GM19455 (cell line): ENCODE measurements around the gene TEX22.
"Not testable (repeated sequence)": the region's sequence is repeated elsewhere in the genome, so short reads cannot be mapped to it uniquely, and the experiment has no call there.

Source experiments
- ATAC-seq: cut with Tn5 transposase; IDR thresholded peaks from one replicate; pipeline ENCODE4 v1.9.1; 2021; ENCODE audit not compliant: unreplicated experiment

Gene TEX22, protein sequence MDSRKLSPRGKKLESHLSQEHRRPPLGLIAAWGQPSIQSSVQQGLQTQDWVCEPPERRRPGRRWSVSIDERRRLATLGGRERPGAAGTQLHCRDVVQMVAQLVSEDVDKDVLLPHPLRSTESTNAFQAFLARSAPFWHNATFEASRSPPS

DNA sequence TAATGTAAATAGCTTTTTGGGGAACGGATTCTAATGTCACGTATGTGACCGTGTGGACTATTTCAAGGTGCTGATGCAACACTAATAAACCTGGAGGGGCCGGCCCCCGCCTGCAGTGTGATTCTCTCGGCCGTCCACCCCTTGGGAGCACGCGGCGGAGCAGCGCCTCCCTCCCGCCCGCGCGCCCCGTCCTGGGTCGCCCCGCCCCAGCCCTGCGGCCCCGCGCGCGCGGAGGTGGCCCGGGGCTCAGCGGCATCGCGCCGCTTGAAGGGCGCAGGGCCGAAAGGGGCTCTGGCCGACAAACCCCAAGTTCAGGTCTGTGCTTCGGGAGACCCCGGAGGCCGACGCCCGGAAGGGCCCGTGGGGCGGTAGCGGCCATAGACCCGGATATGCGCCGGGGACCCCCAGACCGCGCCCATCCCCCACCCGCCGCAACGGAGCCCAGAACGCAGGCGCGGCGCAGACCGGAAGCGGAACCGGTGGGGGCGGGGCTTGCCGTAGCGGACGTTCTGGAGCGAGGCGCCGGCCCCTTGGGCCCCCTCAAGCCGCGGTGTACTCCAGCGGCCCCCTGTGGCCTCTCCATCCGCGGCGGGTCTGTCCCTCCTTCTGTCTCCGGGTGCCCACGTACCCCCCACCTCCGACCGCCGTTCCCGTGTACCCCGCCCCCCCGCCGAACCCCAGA, at the start of gene TEX22:
TEX22 (plus strand) TSS at position 495 of the 682 bp plus-strand sequence. CDS start 803 bp downstream, outside the sequence.
- ATAC-seq = peak; percentile 74

DNA sequence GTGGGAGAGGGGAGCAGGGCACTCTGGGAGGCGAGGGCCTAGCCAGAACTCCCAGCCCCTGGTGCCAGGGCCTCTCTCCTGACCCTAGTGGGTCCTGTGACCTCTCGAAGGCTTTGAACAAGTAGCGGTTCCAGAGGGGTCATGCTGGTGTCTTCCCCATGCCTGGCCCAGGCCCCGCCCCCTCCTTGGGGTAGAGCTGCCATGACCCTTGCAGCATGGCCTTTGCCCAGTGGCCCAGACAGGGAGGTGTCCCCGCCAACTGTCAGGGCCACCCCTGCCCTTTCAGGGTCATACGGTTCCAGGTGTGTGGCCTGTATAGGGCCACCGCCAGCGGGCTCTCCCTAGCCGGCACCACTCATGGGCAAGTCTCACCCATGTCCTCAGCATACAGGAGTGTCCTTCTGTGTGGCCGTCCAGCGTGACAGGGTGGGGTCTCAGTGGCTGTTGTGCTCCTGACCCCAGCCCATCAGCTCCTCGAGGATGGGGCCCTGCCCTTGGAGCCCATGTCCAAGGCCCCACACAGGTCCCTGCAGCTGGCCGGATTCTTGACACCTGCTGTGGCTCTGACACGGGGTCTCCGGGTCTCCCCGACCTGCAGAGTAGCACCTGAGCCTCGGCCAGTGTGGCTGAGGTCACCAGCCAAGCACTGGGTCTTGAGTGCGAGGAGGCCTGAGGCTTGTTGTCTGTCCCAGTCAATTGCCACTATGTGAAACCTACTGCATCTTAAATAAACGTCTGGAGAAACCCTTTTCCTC, 49.2 kb upstream of the TEX22 start:
- ATAC-seq = no peak

DNA sequence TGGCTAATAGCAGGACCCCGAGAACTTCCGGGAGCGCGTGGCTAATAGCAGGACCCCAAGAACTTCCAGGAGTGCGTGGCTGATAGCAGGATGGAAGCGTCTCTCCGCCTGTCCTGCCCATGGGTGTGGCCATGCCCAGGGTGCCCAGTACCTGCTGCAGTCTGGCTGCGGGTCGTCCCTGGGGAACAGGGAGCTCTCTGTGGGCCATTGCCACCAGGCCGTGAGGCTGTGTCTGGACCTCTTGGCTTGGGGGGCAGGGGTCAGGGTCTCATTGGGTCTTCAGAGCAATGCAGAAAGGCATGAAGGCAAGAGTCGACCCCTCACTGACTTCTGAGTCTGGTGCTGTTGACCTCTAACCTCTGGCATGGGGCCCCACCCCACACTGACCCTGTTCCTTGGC, 48.3 kb upstream of the TEX22 start:
- ATAC-seq = no peak

DNA sequence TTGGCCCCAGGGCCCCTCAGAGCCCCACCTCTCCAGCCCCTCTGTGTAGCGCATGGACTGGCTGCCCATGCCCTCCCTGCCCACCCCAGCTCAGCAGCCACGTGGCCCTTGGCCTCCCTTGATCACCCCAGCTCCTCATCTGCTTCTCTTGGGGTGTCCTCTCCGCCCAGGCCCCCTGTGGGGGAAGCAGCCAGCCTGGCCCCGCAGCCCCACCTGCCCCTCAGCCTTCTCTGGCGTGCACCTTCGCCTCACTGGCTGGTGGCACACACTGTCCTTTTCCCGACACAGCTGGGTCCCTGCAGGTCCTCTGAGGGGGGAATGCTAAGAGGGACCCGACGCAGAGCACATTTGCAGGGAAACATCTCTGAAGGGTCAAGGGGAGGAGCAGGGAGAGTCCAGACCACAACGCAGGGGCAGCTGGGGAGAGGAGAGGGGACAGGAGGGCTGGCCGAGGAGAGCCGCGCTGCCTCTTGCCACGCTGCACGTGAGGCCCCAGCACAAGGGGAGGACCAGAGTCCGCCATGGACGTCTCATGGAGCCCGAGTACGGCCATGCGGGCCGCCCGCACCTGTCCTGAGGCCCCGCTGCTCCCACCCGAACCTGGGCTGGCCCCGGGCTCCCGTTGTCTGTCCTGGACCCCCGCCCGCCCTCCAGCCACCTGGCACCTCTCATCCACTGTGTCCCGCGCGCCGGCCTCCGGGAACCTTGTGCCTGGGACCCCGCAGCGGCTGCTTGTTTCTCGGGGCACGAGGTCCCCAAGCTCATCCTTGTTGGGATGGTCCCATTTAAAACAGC, 47.7 kb upstream of the TEX22 start:
- no peak for ATAC-seq

DNA sequence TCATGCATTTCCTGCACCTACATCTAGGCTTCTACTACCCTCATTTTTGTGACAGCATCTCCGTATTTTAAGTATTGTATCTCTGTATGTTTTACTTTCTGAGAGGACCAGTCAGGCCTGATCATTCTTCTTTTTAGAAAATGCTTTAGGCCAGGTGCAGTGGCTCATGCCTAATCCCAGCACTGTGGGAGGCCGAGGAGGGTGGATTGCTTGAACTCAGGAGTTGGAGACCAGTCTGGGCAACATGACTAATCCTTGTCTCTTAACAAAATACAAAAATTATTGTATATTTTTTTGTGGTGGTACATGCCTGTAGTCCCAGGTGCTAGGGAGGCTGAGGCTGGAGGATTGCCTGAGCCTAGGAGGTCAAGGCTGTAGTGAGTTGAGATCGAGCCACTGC, 46.9 kb upstream of the TEX22 start:
- no peak for ATAC-seq

DNA sequence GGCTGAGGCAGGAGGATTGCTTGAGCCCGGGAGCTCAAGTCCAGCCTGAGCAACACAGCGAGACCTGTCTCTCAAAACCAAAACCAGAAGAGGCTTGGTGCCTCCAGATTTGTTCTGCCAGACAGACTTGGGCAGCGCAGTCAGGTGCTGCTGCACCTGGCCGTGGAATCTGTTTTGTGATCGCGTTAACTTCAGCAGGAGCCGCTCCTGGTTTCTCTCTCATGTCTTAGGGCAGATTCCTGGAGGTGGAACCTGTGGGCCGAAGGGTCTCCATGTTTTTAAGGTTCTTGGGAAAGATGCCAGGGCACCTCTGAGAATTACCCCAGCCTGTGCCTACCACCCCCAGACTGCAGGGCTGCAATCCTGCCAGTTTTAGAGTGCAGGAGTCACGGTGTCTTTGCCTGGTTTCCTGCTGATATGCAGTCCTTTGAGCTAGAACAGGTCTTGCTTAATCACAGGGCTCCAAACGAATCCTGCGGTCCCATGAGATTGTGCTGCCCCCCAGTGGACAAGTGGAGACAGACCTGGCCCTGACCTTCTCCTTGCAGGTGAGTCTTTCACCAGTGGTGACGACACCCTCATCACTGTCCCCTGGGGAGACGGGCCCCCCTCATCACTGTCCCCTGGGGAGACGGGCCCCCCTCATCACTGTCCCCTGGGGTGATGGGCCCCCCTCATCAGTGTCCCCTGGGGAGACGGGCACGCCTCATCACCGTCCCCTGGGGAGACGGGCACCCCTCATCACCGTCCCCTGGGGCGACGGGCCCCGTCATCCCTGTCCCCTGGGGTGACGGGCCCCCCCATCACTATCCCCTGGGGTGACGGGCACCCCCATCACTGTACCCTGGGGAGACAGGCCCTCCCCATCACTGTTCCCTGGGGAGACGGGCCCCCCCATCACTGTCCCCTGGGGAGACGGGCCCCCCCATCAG, 46.2 kb upstream of the TEX22 start:
- ATAC-seq = no peak

DNA sequence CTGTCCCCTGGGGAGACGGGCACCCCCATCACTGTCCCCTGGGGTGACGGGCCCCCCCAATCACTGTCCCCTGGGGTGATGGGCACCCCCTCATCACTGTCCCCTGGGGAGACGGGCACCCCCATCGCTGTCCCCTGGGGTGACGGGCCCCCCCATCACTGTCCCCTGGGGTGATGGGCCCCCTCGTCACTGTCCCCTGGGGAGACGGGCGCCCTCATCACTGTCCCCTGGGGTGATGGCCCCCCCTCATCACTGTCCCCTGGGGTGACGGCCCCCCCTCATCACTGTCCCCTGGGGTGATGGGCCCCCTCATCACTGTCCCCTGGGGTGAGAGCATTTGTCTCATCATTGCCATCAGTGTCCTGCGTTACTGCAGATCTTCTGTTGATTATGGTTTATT, 45.2 kb upstream of the TEX22 start:
- no peak for ATAC-seq

DNA sequence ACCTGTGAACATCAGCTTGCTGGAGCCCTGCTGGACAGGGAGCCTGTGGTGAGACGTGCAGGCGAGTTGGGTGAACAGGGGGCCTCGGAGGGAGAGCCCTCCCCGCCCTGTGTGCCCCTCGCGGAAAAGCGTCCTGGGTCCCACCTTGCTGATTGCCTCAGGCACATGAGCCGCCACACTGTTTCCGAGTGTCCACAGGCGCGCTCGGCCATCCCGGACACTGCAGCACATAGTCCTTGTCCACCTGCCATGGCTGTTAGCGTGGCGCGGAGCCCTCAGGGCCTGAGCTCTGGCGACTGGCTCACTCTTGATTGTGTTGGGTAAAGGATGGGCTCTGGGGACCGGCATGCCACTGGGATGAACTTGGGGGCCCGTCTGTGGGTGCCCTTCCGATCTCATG, 43.8 kb upstream of the TEX22 start:
- no peak for ATAC-seq

DNA sequence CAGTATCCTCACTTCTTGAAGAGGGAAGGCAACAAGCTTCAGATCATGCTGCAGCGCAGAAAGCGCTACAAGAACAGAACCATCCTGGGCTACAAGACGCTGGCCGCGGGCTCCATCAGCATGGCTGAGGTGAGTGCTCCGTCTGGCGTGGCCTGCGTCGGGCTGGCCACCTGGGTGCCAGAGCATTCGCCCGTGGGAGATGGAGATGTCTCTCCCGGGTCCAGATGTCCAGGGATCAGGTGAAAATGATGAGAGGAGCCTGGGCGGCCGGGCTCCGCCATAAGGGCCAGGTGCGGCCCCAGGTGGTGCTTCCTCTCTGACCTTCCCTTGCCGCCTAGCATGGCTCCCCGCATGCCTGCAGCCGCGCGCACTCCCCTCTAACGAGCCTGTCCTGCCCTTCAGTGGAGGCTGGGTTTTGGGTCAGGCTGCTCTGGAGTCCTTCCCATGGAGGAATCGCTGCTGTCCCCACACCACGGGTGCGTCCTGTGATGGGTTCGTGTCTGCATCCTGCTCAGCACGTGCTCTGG, 43.2 kb upstream of the TEX22 start:
- ATAC-seq = no peak

DNA sequence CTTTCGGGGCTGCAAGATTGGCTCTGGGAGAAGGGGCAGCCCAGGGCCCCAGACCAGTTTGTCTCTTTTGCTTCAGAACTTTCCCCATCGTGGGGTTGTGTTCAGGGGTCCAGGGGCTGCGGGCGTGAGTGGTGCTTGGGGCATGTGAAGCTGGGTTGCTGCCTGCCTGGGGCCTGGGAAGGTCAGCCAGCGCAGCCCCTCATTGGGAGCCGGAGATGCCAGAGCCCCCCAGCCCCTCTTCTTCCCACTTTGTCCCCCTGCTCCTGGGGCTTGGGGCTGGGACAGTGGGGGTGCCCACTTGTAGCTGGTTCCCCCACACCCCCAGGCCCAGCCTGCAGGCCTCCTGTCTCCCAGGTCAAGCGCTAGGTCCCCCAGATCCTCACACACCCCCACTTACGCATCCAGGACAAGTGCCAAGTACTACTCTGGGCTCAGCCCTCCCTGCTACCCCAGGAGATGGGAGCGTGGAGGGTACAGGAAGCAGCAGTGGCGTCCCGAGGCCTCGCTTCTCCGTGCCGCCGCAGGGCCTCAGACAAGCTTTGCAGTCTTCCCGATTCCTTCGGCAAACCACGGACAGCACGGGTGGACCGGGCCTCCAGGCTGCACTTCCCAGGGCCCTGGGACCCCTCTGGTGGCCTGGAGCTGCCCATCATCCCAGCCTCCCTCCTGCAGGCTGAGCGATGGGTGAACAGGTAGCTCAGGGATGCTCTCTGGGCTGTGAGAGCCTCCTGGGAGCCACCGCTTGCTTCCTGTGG, 42.3 kb upstream of the TEX22 start:
- no peak for ATAC-seq

DNA sequence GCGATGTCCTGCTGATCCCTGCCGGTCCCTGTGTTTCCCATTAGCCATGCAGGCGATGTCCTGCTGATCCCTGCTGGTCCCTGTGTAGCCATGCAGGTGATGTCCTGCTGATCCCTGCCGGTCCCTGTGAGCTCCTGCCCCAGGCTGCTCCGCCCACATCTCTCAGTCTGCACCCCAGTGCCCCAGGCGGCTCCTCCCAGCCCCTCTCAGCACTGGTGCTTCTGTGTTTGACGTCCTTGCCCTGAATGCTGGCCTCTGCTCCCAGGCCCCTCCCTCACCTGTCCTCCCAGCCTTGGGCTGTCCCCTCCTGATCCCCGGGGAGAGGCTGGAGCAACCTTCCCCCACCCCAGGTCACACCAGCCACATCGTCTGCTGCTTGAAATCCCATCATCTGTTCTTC, 41.4 kb upstream of the TEX22 start:
- ATAC-seq = no peak

DNA sequence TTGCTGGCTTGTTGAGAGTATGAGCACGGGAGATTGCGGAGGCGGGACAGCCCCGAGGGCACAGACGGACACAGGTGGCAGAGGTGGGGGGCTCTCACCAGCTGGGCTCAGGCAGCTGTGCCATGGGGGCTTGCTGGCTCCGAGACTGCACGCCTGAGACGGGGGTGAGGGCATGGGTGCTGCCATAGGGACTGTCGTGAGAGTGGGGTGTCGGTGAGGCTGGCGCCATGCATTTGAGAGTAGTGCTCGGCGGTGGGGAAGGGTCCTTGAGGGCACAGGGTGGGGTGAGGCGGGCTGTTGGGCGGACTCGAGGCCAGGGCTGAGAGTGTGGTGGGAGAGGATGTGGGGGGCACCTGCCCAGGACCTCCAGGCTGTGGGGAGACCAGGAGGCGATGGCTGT, 40.7 kb upstream of the TEX22 start:
- ATAC-seq = no peak

DNA sequence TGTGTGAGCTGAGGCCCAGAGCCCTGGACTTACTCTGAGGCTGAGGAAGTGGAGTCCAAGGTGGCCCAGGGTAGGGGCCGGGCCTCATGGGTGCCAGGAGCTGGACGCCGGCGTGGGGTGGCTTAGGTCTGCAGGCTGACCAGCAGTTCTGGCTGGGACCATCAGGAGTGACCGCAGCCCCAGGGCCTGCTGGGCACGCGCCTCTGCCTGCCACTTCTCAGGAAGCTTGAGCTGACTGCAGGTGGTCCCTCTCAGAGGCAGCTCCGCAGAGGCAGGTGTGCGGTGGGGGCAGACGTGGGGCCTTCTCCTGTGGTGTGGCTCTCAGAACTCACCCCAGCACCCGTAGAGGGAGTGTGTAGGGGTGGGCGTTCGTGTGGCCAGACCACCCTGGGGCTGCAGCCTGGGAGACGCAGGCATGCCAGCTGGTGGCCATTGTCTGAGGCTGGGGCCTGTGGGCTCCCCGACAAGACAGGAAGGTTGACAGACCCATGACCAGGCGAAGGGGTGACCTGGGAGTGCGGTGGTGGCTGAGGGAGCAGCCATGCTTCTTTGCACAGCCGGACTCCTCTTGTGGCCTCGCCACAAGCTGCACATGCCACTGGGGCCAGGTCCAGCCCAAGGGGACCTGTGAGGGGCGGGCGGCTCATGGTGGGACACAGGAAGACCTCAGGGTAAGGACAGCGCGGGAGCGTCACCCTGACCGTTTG, 40.0 kb upstream of the TEX22 start:
- ATAC-seq = no peak

DNA sequence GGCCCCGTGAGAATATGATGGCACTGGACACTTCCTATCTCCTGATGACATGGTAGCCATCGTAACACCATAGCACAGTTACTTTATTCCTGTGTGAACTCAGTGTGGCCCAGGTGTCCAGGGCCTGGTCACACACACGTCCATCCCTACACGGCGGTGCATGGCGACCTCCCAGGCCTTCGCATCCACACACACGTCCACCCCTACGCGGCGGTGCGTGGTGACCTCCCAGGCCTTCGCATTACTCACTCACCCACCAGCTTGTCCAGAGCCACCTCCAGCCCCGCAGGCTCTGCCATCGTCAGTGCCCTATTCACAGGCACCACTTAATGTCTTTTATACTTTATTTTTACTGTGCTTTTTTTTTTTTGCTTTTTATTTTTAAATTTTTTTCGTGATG, 39.4 kb upstream of the TEX22 start:
- no peak for ATAC-seq

DNA sequence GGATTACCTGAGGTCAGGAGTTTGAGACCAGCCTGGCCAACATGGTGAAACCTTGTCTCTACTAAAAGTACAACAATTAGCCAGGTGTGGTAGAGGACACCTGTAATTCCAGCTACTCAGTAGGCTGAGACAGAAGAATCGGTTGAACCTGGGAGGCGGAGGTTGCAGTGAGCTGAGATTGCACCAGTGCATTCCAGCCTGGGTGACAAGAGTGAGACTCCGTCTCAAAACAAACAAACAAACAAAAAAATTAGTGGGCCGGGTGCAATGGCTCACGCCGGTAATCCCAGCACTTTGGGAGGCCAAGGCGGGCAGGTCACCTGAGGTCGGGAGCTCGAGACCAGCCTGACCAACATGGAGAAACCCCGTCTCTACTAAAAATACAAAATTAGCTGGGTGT, 36.9 kb upstream of the TEX22 start:
- ATAC-seq = not testable (repeated sequence)

DNA sequence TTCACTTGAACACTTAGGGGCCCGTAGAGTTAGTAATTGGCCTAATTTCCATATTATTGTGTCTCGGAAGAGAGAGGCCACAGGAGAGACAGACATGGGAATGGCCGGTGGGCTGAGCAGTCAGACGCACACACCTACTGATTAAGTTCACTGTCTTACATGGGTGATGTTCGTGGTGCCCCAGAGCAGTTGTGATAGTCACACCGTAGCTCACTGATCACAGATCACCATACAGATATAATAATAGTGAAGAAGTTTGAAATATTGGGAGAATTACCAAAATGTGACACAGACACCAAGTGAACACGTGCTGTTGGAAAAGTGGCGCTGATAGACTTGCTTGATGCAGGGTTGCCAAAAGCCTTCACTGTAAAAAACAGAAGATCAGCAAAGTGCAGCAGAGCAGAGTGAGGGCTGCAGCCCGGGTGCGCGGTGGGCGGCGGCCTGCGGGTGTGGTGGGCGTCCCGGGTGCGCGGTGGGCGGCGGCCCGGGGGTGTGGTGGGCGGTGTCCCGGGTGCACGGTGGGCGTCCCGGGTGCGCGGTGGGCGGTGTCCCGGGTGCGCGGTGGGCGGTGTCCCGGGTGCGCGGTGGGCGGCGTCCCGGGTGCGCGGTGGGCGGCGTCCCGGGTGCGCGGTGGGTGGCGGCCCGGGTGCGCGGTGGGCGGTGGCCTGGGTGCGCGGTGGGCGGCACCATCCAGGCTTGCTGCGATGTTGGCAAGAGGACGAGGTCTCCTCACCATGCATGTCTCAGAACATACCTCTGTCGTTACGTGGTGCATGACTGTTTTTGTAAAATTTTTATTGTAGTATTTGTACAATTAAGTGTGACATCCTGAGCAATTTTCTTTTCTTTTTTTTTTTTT, 34.3 kb upstream of the TEX22 start:
- ATAC-seq = no peak

DNA sequence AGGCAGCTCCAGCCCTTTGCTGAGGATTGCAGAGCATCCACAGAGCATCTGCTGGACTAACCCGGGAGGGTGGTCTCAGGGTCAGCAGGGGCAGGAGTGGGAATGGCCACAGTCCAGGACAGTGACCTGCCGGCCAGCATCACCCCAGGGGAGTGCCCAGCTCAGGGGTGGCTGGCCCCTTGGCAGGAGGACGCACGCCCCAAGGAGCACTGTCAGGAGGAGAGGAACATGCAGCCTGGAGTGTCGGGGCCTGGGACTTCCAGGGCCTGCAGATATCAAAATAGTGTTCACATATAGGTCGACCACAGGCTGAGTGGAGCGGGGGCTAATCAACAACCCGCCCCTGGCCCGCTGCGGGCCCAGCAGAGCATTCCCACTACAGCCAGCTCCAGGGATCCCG, 33.2 kb upstream of the TEX22 start:
- no peak for ATAC-seq

DNA sequence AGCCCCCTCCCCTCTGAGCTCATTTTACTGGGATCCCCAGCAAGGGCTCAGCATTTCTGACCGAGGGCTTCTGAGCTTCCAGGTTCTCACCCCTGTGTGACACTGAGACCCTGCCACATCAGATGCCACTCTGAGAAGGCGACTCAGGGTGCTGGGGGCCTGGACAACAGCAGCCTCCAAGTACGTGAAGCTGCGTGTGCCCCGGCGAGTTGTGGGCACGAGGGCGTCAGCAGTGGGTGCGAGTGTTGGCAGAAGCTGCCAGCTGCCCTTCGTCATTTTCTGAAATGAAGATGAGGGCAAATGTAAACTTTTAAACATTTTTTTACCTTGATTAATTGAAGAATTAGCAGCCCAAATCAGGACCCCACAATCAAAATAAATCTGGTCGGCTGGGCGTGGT, 32.7 kb upstream of the TEX22 start:
- no peak for ATAC-seq
